ENCODE results near the gene TXNRD2.
A peak's percentile ranks its signal among the peaks of the same experiment; 100 is the strongest.

The TXNRD2 gene

DNA sequence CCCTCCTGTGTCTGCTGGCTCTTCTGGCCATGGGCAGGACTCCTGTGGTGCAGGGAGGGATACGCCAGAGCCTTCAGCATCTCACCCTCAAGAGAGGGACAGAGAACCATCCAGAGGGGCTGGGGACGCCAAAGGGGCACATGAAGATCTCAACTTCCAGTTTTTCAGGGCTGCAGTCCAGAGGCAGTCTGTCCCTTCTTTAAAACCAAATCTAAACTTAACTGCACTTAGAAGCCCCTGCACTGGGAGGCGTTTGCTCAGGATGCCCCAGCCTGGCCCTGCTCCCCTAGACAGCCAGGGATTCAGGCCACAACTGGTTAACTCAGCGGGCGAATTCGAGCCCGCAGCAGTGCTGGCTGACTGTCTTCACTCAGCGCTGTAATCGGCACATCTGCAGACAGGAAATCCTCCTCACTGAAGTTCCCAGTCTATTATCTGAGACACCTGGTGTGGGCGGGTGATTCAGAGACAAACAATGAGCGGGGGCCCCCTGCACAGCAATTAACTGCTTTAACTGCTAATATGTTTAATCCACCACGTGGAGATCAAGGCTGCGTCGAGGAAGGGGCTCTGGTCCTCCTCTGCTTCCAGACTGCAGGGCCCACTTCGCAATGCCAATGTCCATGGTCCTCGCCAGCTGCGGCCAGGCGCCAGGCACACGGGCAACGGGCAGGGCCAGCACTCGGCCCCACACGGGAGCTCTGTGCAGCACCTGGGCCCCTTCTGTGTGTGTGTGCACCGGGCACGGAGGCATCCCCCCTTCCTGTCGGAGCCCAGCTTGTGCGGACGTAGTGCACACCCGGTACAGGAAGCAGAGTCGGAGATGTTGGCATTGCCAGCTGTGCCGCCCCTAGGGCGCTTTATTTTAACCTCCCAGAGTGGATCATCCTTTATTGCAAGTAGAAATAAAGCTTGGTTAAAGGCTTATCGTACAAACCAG is 50.0 kb downstream of the TXNRD2 start:
- H3K4me3 ChIP-seq (ENCODE audit: low read depth, low read length) = peak overlapping the region; percentile 7; the same call in 1 of the 2 replicates

DNA sequence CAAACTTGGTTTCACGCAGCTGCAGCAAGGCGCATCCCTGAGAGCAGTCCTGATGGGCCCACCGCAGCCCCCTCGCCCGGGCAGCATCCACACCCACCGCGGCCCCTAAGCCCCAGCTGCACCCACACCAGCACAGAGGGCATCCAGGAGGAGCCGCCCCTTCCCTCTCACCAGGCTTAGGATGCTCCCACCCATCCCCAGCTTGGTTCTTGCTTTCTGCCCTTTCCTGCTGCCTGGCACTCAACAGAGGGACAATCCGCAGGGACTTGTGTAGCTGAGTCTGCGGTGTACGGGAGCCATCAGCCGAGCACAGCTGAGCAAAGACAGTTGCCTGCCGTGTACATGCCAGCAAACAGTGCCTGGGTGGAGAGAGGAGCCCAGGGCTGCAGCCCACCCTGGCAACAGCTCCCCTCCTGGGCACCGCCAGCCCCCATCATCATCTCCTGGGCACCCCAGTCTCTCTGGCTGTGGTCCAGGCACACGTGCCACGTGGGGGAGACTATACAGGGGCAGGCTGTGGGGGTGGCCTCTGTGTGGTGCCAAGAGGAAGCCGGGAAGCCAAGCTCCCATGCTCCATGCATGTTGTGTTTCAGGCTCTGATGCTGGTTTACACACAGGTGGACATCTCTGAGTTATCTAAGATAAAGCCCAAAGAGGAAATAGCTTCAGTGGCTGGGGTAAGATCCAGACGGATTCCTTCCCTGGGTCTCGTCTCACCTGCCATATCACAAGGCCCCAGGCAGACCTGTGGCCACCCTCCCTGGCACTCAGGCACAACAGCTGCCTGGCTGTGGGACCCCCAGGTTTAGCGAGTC is 50.9 kb downstream of the TXNRD2 start:
- TF ChIP-seq, protein P1, sequence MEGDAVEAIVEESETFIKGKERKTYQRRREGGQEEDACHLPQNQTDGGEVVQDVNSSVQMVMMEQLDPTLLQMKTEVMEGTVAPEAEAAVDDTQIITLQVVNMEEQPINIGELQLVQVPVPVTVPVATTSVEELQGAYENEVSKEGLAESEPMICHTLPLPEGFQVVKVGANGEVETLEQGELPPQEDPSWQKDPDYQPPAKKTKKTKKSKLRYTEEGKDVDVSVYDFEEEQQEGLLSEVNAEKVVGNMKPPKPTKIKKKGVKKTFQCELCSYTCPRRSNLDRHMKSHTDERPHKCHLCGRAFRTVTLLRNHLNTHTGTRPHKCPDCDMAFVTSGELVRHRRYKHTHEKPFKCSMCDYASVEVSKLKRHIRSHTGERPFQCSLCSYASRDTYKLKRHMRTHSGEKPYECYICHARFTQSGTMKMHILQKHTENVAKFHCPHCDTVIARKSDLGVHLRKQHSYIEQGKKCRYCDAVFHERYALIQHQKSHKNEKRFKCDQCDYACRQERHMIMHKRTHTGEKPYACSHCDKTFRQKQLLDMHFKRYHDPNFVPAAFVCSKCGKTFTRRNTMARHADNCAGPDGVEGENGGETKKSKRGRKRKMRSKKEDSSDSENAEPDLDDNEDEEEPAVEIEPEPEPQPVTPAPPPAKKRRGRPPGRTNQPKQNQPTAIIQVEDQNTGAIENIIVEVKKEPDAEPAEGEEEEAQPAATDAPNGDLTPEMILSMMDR (IDR thresholded peaks at IDR 0.05; ENCODE audit: low read depth, low read length, missing control alignments) = no peak
- DNase-seq (ENCODE audit: low read depth) = no peak
- H3K4me3 ChIP-seq (ENCODE audit: low read depth, low read length) = no peak overlapping the region

More for the DNA sequence above, 50.0 kb downstream of the TXNRD2 start:
- peak; percentile 29 for DNase-seq (ENCODE audit: low read depth)
- TF ChIP-seq, protein P1 (IDR thresholded peaks at IDR 0.05; ENCODE audit: low read depth, low read length, missing control alignments) = no peak

DNA sequence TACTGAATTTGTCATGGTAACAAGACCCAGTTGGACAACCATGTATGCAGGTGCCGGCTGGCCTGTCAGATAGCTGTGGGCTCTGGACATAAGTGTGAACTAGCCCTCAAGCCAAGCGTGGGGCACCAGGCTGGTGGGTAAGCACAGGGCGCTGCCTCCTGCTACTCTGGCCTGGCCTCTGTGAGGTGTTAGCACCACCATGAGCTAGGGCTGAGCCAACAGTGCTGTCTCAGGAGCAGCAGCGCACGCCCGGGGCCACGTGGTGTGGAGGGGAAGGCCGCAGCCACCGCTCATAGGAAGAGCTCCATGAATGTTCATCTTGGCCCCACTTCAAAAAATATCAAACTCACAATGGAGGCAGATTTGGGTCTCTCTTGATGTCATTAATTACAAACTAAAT is 51.7 kb downstream of the TXNRD2 start:
- DNase-seq (ENCODE audit: low read depth) = no peak
- TF ChIP-seq, protein P1 (IDR thresholded peaks at IDR 0.05; ENCODE audit: low read depth, low read length, missing control alignments) = no peak
- H3K4me3 ChIP-seq (ENCODE audit: low read depth, low read length) = no peak overlapping the region

DNA sequence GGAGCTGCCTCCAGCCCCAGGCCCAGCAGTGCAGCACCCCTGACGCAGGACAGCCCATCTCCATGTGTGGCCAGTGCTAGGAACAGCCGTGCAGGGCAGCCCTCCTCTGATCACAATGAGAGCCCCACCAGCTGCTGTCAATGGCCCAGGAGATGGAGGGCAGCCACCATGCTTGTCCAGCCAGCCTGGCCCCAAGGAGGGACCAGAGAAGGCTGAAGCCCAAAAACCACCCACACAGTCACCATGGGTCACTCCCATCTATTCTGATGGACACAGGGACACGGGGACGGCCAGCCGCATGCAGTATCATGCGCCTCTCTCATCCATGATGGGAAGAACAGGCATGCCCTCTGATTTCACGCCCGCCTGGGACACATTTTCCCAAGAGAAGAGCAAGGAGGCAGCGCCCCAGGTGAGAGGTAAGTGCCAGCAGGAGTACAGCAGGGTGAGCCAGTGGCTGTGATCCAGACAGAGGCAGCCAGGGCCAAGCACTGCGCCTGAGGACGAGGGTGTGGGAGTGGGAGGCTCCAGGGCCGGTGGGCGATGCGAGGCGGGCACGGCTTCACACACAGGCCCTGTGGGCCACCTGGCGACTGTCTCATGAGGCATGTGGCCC is 53.4 kb downstream of the TXNRD2 start:
- TF ChIP-seq, protein P1 (IDR thresholded peaks at IDR 0.05; ENCODE audit: low read depth, low read length, missing control alignments) = no peak
- H3K4me3 ChIP-seq (ENCODE audit: low read depth, low read length) = no peak overlapping the region
- no peak for DNase-seq (ENCODE audit: low read depth)

DNA sequence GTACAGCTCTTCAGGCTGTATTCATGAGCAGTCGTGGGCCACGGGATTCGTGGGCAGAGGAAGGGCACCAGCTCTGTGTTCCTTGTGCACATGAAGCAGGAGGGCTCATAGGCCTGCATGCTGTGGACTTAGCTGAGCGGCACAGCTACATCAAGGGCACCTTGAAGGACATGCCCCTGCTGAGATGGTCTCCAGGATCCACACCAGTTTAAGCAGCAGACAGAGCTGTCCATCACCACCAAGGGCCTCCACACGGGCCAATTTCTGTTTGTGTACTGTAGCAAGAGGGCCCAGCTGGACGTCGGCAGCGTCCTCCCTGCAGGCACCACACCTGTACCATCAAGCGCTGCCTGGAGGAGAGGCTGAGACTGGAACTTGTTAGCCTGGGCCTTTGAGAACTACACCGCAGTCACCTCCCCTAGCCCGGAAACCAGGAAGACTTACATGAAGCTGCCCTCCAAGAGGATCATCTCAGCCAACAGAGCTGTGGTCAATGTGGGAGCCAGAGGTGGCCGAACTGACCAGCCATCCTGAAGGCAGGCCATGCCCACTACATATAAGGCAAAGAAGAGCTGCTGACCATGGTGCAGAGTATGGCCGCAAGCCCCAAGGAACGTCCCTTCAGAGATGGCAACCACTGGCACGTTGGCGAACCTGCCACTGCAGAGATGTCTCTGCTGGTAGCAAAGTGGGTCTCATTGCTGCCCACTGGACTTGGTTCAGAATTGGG is 54.2 kb downstream of the TXNRD2 start:
- no peak overlapping the region for H3K4me3 ChIP-seq (ENCODE audit: low read depth, low read length)
- TF ChIP-seq, protein P1 (IDR thresholded peaks at IDR 0.05; ENCODE audit: low read depth, low read length, missing control alignments) = no peak
- DNase-seq (ENCODE audit: low read depth) = no peak

DNA sequence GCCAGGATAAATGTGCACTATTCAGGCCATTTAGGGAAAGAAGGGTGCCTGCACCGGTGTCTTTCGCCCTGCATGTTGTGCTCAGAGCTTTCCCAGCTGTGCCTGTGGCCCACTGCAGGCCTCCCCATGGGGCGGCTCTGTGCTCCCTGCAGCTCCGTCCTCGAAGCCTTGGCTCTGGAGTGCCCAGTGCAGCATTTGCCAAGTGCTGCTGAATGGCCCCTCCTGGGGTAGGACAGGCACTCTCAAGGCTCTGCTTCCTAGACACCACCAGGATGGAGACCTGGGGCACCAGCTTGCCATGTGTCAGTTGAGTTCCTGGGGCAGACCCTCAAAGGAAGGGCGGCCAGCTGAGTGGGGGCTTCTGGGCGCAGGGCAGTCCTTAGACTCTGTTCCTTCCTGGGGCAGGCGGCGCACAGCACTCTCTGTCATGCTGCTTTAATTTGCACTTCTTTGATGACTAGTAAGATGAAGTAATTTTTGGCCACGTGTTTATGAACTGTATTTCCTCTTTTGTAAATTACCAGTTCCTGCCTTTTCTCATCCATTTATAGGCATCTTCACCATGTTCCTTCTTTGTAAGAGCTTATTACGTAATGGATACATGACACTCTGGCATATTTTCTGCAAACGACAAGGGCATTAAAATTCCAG is 54.9 kb downstream of the TXNRD2 start:
- no peak overlapping the region for H3K4me3 ChIP-seq (ENCODE audit: low read depth, low read length)
- TF ChIP-seq, protein P1 (IDR thresholded peaks at IDR 0.05; ENCODE audit: low read depth, low read length, missing control alignments) = no peak
- no peak for DNase-seq (ENCODE audit: low read depth)
